Measurements from ENCODE around the gene CDADC1. TPM values are rescaled to one million over a fixed set of nuclear protein-coding genes. Genes with fewer than 3 reads are reported as not detected.

Gene CDADC1
- total and polyA plus RNA-seq, 10 of the 15 experiments (the other 5 are each of a cell fraction or from before 2014, with no cell fraction given), result 2.6 to 7.3 (median 5.2) TPM

DNA sequence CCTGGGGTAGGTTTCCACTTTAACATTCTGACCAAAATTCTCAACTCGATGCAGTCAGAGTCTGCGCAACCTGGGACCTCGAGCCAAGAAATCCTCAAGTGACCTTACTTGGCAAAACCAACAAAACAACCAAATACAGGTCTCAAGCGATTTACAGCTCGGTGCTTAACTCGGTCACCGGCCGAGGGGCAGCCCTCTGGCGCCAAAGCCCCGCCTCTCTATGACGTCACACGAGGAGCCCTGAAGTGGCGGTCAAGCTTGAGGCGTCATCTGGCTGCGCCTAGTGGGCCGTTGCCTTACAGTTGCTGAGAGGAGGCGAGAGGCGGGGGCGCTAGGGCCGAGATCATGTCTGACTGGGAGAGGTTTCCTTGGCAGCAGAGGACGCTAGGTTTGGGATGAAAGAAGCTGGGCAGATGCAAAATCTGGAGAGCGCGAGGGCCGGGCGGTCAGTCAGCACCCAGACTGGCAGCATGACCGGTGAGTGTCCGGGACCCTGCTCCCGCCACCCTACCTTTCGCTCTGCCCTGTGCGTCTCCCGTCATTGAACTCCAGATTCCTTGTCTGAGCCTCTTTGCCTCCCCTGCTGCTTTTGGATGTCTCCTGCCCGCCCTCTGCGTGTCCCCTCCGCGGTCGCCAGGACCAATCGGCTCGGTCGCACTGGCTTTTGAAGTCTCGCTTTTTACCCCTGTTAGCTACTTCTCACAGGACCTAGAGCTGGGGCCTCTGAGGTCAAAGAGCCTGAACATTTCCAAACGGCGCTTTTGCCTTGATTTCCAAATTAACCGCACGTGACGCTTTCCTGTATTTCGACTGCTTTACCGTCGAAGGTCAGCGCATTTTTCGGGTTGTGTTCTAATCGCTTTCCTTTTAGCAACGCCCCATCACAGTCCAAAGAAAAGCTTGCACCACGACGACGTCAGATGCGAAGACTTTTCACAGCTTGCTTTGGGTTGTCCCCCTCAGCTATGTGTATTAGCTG, at the start of gene CDADC1 (continued):
- TF ChIP-seq, protein P1, sequence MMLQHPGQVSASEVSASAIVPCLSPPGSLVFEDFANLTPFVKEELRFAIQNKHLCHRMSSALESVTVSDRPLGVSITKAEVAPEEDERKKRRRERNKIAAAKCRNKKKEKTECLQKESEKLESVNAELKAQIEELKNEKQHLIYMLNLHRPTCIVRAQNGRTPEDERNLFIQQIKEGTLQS (IDR thresholded peaks at IDR 0.05; ENCODE audit: borderline replicate concordance, extremely low read depth, low read depth, low read length), result peak; percentile 49; the same call in 1 of the 2 replicates
- TF ChIP-seq IRF4 (IDR thresholded peaks at IDR 0.05; ENCODE audit: low read depth, low read length) (no peak), CBX5 (IDR thresholded peaks at IDR 0.05; ENCODE audit: low read depth) (no peak), ZSCAN29 (IDR thresholded peaks at IDR 0.05) (no peak), CEBPB (IDR thresholded peaks at IDR 0.05; ENCODE audit: borderline replicate concordance in 1 of 2, low read depth in 2 of 2, low read length in 2 of 2) (no peak), YBX1 (IDR thresholded peaks at IDR 0.05) (no peak), TCF12 (IDR thresholded peaks at IDR 0.05; ENCODE audit: low read depth, low read length) (no peak), PAX5 (IDR thresholded peaks at IDR 0.05; ENCODE audit: borderline replicate concordance, low read depth, low read length) (peak; percentile 55; the same call in 1 of the 2 replicates), PAX8 (IDR thresholded peaks at IDR 0.05) (no peak)
- TF ChIP-seq, protein P2, sequence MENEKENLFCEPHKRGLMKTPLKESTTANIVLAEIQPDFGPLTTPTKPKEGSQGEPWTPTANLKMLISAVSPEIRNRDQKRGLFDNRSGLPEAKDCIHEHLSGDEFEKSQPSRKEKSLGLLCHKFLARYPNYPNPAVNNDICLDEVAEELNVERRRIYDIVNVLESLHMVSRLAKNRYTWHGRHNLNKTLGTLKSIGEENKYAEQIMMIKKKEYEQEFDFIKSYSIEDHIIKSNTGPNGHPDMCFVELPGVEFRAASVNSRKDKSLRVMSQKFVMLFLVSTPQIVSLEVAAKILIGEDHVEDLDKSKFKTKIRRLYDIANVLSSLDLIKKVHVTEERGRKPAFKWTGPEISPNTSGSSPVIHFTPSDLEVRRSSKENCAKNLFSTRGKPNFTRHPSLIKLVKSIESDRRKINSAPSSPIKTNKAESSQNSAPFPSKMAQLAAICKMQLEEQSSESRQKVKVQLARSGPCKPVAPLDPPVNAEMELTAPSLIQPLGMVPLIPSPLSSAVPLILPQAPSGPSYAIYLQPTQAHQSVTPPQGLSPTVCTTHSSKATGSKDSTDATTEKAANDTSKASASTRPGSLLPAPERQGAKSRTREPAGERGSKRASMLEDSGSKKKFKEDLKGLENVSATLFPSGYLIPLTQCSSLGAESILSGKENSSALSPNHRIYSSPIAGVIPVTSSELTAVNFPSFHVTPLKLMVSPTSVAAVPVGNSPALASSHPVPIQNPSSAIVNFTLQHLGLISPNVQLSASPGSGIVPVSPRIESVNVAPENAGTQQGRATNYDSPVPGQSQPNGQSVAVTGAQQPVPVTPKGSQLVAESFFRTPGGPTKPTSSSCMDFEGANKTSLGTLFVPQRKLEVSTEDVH (IDR thresholded peaks at IDR 0.05; ENCODE audit: low read depth, partially characterized antibody), result peak; percentile 78
- TF ChIP-seq, protein P3, sequence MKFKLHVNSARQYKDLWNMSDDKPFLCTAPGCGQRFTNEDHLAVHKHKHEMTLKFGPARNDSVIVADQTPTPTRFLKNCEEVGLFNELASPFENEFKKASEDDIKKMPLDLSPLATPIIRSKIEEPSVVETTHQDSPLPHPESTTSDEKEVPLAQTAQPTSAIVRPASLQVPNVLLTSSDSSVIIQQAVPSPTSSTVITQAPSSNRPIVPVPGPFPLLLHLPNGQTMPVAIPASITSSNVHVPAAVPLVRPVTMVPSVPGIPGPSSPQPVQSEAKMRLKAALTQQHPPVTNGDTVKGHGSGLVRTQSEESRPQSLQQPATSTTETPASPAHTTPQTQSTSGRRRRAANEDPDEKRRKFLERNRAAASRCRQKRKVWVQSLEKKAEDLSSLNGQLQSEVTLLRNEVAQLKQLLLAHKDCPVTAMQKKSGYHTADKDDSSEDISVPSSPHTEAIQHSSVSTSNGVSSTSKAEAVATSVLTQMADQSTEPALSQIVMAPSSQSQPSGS (IDR thresholded peaks at IDR 0.05; ENCODE audit: low read length), result peak; percentile 65; the same call in 1 of the 2 replicates
- TF ChIP-seq, protein P4, sequence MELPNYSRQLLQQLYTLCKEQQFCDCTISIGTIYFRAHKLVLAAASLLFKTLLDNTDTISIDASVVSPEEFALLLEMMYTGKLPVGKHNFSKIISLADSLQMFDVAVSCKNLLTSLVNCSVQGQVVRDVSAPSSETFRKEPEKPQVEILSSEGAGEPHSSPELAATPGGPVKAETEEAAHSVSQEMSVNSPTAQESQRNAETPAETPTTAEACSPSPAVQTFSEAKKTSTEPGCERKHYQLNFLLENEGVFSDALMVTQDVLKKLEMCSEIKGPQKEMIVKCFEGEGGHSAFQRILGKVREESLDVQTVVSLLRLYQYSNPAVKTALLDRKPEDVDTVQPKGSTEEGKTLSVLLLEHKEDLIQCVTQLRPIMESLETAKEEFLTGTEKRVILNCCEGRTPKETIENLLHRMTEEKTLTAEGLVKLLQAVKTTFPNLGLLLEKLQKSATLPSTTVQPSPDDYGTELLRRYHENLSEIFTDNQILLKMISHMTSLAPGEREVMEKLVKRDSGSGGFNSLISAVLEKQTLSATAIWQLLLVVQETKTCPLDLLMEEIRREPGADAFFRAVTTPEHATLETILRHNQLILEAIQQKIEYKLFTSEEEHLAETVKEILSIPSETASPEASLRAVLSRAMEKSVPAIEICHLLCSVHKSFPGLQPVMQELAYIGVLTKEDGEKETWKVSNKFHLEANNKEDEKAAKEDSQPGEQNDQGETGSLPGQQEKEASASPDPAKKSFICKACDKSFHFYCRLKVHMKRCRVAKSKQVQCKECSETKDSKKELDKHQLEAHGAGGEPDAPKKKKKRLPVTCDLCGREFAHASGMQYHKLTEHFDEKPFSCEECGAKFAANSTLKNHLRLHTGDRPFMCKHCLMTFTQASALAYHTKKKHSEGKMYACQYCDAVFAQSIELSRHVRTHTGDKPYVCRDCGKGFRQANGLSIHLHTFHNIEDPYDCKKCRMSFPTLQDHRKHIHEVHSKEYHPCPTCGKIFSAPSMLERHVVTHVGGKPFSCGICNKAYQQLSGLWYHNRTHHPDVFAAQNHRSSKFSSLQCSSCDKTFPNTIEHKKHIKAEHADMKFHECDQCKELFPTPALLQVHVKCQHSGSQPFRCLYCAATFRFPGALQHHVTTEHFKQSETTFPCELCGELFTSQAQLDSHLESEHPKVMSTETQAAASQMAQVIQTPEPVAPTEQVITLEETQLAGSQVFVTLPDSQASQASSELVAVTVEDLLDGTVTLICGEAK (IDR thresholded peaks at IDR 0.05; ENCODE audit: borderline replicate concordance), result no peak
- TF ChIP-seq, protein P5, sequence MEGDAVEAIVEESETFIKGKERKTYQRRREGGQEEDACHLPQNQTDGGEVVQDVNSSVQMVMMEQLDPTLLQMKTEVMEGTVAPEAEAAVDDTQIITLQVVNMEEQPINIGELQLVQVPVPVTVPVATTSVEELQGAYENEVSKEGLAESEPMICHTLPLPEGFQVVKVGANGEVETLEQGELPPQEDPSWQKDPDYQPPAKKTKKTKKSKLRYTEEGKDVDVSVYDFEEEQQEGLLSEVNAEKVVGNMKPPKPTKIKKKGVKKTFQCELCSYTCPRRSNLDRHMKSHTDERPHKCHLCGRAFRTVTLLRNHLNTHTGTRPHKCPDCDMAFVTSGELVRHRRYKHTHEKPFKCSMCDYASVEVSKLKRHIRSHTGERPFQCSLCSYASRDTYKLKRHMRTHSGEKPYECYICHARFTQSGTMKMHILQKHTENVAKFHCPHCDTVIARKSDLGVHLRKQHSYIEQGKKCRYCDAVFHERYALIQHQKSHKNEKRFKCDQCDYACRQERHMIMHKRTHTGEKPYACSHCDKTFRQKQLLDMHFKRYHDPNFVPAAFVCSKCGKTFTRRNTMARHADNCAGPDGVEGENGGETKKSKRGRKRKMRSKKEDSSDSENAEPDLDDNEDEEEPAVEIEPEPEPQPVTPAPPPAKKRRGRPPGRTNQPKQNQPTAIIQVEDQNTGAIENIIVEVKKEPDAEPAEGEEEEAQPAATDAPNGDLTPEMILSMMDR (IDR thresholded peaks at IDR 0.05 in 2 of 3, conservative IDR thresholded peaks at IDR 0.05 in 1 of 3; ENCODE audit: control insufficient read depth in 2 of 3, extremely low read depth in 1 of 3, insufficient read depth in 1 of 3, low read depth in 3 of 3, low read length in 3 of 3), result no peak

All from GM12878 (cell line).